Endothelial cell of umbilical vein (primary cell): ENCODE measurements around the gene RBM15B.

Source experiments
- EZH2 ChIP-seq: IDR thresholded peaks from 2 replicates; pipeline ENCODE4 v1.6.1; 2012; ENCODE audit warnings: borderline replicate concordance, low read depth, mild to moderate bottlenecking, moderate library complexity, low read length, inconsistent platforms; ENCODE audit not compliant: severe bottlenecking
- FOS ChIP-seq: IDR thresholded peaks from 2 replicates; pipeline ENCODE4 v1.6.1; 2011; ENCODE audit warnings: mild to moderate bottlenecking, low read length, moderate library complexity, borderline replicate concordance; ENCODE audit not compliant: insufficient read depth
- JUN ChIP-seq: IDR thresholded peaks from 2 replicates; pipeline ENCODE4 v1.6.1; 2011; ENCODE audit warnings: borderline replicate concordance, low read depth; ENCODE audit not compliant: insufficient read length, insufficient read depth
- POLR2A ChIP-seq: IDR thresholded peaks from 2 replicates; pipeline ENCODE4 v1.6.1; 2012; ENCODE audit warnings: low read depth, mild to moderate bottlenecking, control low read depth, low read length
- POLR2AphosphoS5 ChIP-seq: IDR thresholded peaks from 2 replicates; pipeline ENCODE4 v1.6.1; 2012; ENCODE audit warnings: low read depth, mild to moderate bottlenecking, control low read depth, low read length, moderate library complexity; ENCODE audit not compliant: insufficient read depth
- TF ChIP-seq, protein P1 (sequence below), 2 donors: IDR thresholded peaks; 1 replicate in 1 of 2; 2 replicates in 1 of 2; pipeline ENCODE4 v1.5.1; 2011; ENCODE audit warnings: low read length in 2 of 2, mild to moderate bottlenecking in 2 of 2, moderate library complexity in 2 of 2, control low read depth in 1 of 2, inconsistent platforms in 1 of 2, low read depth in 1 of 2; ENCODE audit not compliant: insufficient read depth in 1 of 2; ENCODE audit errors: extremely low read depth in 1 of 2
- TF ChIP-seq, protein P2 (sequence below): IDR thresholded peaks from 2 replicates; pipeline ENCODE4 v1.6.1; 2011; ENCODE audit not compliant: insufficient read depth, insufficient read length

DNA sequence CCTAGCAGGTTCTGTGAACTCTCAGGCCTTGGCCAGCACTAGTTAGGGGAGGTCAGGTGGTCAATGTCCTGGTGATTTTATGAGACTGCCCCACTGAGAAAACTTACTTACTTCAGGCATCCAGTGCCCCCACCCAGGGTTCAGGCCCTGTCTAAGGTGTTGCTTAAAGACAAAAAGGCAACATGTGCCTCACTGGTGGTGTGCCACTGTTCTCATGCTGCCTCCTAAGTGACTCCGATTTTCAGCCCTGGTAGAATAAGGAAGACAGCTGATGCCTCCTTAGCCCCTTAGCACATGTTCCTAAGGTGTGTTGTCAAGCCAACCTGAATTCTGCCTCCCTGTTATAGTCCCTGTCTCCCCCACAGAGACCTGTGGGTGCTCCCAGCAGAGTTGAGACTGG, 5.3 kb downstream of the RBM15B start:
- TF ChIP-seq EZH2 = no peak
- TF ChIP-seq, protein P1, sequence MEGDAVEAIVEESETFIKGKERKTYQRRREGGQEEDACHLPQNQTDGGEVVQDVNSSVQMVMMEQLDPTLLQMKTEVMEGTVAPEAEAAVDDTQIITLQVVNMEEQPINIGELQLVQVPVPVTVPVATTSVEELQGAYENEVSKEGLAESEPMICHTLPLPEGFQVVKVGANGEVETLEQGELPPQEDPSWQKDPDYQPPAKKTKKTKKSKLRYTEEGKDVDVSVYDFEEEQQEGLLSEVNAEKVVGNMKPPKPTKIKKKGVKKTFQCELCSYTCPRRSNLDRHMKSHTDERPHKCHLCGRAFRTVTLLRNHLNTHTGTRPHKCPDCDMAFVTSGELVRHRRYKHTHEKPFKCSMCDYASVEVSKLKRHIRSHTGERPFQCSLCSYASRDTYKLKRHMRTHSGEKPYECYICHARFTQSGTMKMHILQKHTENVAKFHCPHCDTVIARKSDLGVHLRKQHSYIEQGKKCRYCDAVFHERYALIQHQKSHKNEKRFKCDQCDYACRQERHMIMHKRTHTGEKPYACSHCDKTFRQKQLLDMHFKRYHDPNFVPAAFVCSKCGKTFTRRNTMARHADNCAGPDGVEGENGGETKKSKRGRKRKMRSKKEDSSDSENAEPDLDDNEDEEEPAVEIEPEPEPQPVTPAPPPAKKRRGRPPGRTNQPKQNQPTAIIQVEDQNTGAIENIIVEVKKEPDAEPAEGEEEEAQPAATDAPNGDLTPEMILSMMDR (IDR thresholded peaks at IDR 0.05; ENCODE audit: extremely low read depth in 1 of 2, insufficient read depth in 1 of 2, low read depth in 1 of 2, low read length in 2 of 2) = no peak
- TF ChIP-seq POLR2A = no peak
- no peak for TF ChIP-seq JUN
- no peak for TF ChIP-seq POLR2AphosphoS5
- TF ChIP-seq FOS = no peak
- TF ChIP-seq, protein P2, sequence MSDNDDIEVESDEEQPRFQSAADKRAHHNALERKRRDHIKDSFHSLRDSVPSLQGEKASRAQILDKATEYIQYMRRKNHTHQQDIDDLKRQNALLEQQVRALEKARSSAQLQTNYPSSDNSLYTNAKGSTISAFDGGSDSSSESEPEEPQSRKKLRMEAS = no peak
